OCI-M2 (cell line): ENCODE data around the gene KCTD19.

Experiments
- DNase-seq: peaks from one replicate; lab custom pipeline; 2025; ENCODE audit not compliant: unreplicated experiment; lab: John Stamatoyannopoulos, UW

Gene KCTD19

GRCh38 chr16:67326115-67326471 lies 448 bp downstream of the KCTD19 start:
- DNase-seq = no peak

GRCh38 chr16:67317853-67318252 lies 8.7 kb downstream of the KCTD19 start:
- DNase-seq = no peak

- DNase-seq = no peak
Measured at GRCh38 chr16:67312719-67313118, 13.8 kb downstream of the KCTD19 start.

GRCh38 chr16:67311607-67312488 lies 14.7 kb downstream of the KCTD19 start:
- no peak for DNase-seq

GRCh38 chr16:67310561-67310960 lies 16.0 kb downstream of the KCTD19 start:
- no peak for DNase-seq

GRCh38 chr16:67305216-67306071 lies 21.1 kb downstream of the KCTD19 start:
- no peak for DNase-seq

- DNase-seq = no peak
Measured at GRCh38 chr16:67304020-67304419, 22.5 kb downstream of the KCTD19 start.

- DNase-seq = no peak
Measured at GRCh38 chr16:67302970-67303369, 23.6 kb downstream of the KCTD19 start.

- no peak for DNase-seq
Measured at GRCh38 chr16:67302076-67302475, 24.5 kb downstream of the KCTD19 start.

GRCh38 chr16:67301080-67301782 lies 25.3 kb downstream of the KCTD19 start:
- DNase-seq = no peak

- DNase-seq = no peak
Measured at GRCh38 chr16:67299269-67299668, 27.3 kb downstream of the KCTD19 start.

- DNase-seq = no peak
Measured at GRCh38 chr16:67298277-67298676, 28.3 kb downstream of the KCTD19 start.

GRCh38 chr16:67296420-67296819 lies 30.1 kb downstream of the KCTD19 start:
- no peak for DNase-seq

- no peak for DNase-seq
Measured at GRCh38 chr16:67294938-67295361, 31.6 kb downstream of the KCTD19 start.

- no peak for DNase-seq
Measured at GRCh38 chr16:67294171-67294757, 32.3 kb downstream of the KCTD19 start.

- no peak for DNase-seq
Measured at GRCh38 chr16:67291461-67291860, 35.1 kb downstream of the KCTD19 start.

GRCh38 chr16:67287960-67288359 lies 38.6 kb downstream of the KCTD19 start:
- DNase-seq = no peak

- no peak for DNase-seq
Measured at GRCh38 chr16:67286441-67287235, 39.9 kb downstream of the KCTD19 start.

GRCh38 chr16:67284699-67285646 lies 41.6 kb downstream of the KCTD19 start:
- DNase-seq = no peak
